ENCODE measurements around the gene ADAMTSL5. TPM values are rescaled to one million over a fixed set of nuclear protein-coding genes. Genes with fewer than 3 reads are reported as not detected.

The ADAMTSL5 gene
- total RNA-seq, 1 donor from 2014 or later = 0.58 TPM

GRCh38 chr19:1470305-1471009 lies 42.4 kb downstream of the ADAMTSL5 start:
- Histone ChIP-seq H3K4me3 (ENCODE audit: low read depth, low read length) (peak overlapping the region; percentile 4), H3K27me3 (ENCODE audit: control insufficient read depth, insufficient read depth, low read length) (peaks cover 77% of the 10 kb centered on the region), H3K36me3 (ENCODE audit: control insufficient read depth, insufficient read depth, low read length) (no peaks in the 10 kb centered on the region)
- no peak for TF ChIP-seq CTCF (IDR thresholded peaks at IDR 0.05; ENCODE audit: insufficient read depth, low read length, poor library complexity, severe bottlenecking)
- DNase-seq (ENCODE audit: low read depth) = no peak

- no peak for TF ChIP-seq CTCF (IDR thresholded peaks at IDR 0.05; ENCODE audit: insufficient read depth, low read length, poor library complexity, severe bottlenecking)
- Histone ChIP-seq H3K36me3 (ENCODE audit: control insufficient read depth, insufficient read depth, low read length) (no peaks in the 10 kb centered on the region), H3K4me3 (ENCODE audit: low read depth, low read length) (no peak overlapping the region), H3K27me3 (ENCODE audit: control insufficient read depth, insufficient read depth, low read length) (peaks cover 81% of the 10 kb centered on the region)
- no peak for DNase-seq (ENCODE audit: low read depth)
Measured at GRCh38 chr19:1470055-1470304, 42.8 kb downstream of the ADAMTSL5 start.

- no peak for TF ChIP-seq CTCF (IDR thresholded peaks at IDR 0.05; ENCODE audit: insufficient read depth, low read length, poor library complexity, severe bottlenecking)
- DNase-seq (ENCODE audit: low read depth) = no peak
- no peaks in the 10 kb centered on the region for H3K36me3 ChIP-seq (ENCODE audit: control insufficient read depth, insufficient read depth, low read length)
- H3K27me3 ChIP-seq (ENCODE audit: control insufficient read depth, insufficient read depth, low read length) = peaks cover 82% of the 10 kb centered on the region
- H3K4me3 ChIP-seq (ENCODE audit: low read depth, low read length) = no peak overlapping the region
Measured at GRCh38 chr19:1469255-1470054, 43.4 kb downstream of the ADAMTSL5 start.

GRCh38 chr19:1468821-1469254 lies 44.0 kb downstream of the ADAMTSL5 start:
- Histone ChIP-seq H3K36me3 (ENCODE audit: control insufficient read depth, insufficient read depth, low read length) (no peaks in the 10 kb centered on the region), H3K4me3 (ENCODE audit: low read depth, low read length) (no peak overlapping the region), H3K27me3 (ENCODE audit: control insufficient read depth, insufficient read depth, low read length) (peaks cover 82% of the 10 kb centered on the region)
- DNase-seq (ENCODE audit: low read depth) = no peak
- no peak for TF ChIP-seq CTCF (IDR thresholded peaks at IDR 0.05; ENCODE audit: insufficient read depth, low read length, poor library complexity, severe bottlenecking)

- H3K27me3 ChIP-seq (ENCODE audit: control insufficient read depth, insufficient read depth, low read length) = peaks cover 79% of the 10 kb centered on the region
- H3K4me3 ChIP-seq (ENCODE audit: low read depth, low read length) = no peak overlapping the region
- DNase-seq (ENCODE audit: low read depth) = no peak
- no peak for TF ChIP-seq CTCF (IDR thresholded peaks at IDR 0.05; ENCODE audit: insufficient read depth, low read length, poor library complexity, severe bottlenecking)
- H3K36me3 ChIP-seq (ENCODE audit: control insufficient read depth, insufficient read depth, low read length) = no peaks in the 10 kb centered on the region
Measured at GRCh38 chr19:1468274-1468820, 44.5 kb downstream of the ADAMTSL5 start.

All from kidney epithelial cell (primary cell).